GM12801 (cell line): ENCODE data around the gene VWA3B.

Experiments
- CTCF ChIP-seq: IDR thresholded peaks from one replicate; pipeline ENCODE4 v1.5.1; 2011; ENCODE audit warnings: control low read depth; ENCODE audit not compliant: insufficient read length; ENCODE audit errors: extremely low read depth

The VWA3B gene

GRCh38 chr2:98172951-98173350 lies 86.0 kb downstream of the VWA3B start:
- no peak for TF ChIP-seq CTCF

- TF ChIP-seq CTCF = no peak
These were observed 88.8 kb downstream of the VWA3B start for GRCh38 chr2:98175811-98176210.

- TF ChIP-seq CTCF = no peak
These were observed 90.3 kb downstream of the VWA3B start for GRCh38 chr2:98177286-98177685.

- TF ChIP-seq CTCF = no peak
These were observed 91.0 kb downstream of the VWA3B start for GRCh38 chr2:98177986-98178385.

GRCh38 chr2:98180456-98180855 lies 93.5 kb downstream of the VWA3B start:
- no peak for TF ChIP-seq CTCF

- TF ChIP-seq CTCF = no peak
These were observed 94.4 kb downstream of the VWA3B start for GRCh38 chr2:98181346-98181745.

- TF ChIP-seq CTCF = no peak
These were observed 98.8 kb downstream of the VWA3B start for GRCh38 chr2:98185801-98186200.

GRCh38 chr2:98187194-98187593 lies 100.2 kb downstream of the VWA3B start:
- TF ChIP-seq CTCF = no peak
